ENCODE measurements around the gene PIK3AP1. TPM values are rescaled to one million over a fixed set of nuclear protein-coding genes. Genes with fewer than 3 reads are reported as not detected.

The PIK3AP1 gene
- total RNA-seq, 1 donor from 2014 or later = 6.7 TPM

- Histone ChIP-seq H3K9me3 (ENCODE audit: insufficient read depth, low read depth, low read length) (no peaks in the 10 kb centered on the region), H3K4me3 (ENCODE audit: insufficient read depth, low read depth, low read length) (no peak overlapping the region), H2AFZ (ENCODE audit: low read depth, low read length) (no peak overlapping the region), H3K36me3 (ENCODE audit: insufficient read depth, low read length) (no peaks in the 10 kb centered on the region), H3K9ac (ENCODE audit: low read length) (no peak overlapping the region), H3K4me1 (ENCODE audit: insufficient read depth, low read length) (peaks cover 21% of the 10 kb centered on the region), H3K4me2 (ENCODE audit: low read length) (no peak overlapping the region), H4K20me1 (ENCODE audit: insufficient read depth, low read length) (no peaks in the 10 kb centered on the region), H3K27me3 (ENCODE audit: insufficient read depth, low read length) (no peaks in the 10 kb centered on the region), H3K27ac (ENCODE audit: low read depth, low read length) (no peak overlapping the region), H3K79me2 (ENCODE audit: insufficient read depth, low read length) (no peaks in the 10 kb centered on the region)
- peaks cover 4% of the 10 kb centered on the region for H3K9me3 Mint-ChIP-seq (ENCODE audit: unreplicated experiment)
- TF ChIP-seq CTCF (IDR thresholded peaks at IDR 0.05; ENCODE audit: insufficient read depth, low read depth, low read length) (no peak), EZH2 (IDR thresholded peaks at IDR 0.05; ENCODE audit: insufficient read depth, low read length) (no peak)
- no peak overlapping the region for H3K27ac Mint-ChIP-seq (ENCODE audit: unreplicated experiment)
- no peak overlapping the region for H3K4me3 Mint-ChIP-seq (ENCODE audit: unreplicated experiment)
- no peak for FAIRE-seq
- peaks cover 2% of the 10 kb centered on the region for H3K27me3 Mint-ChIP-seq (ENCODE audit: low read depth, unreplicated experiment)
- no peak for DNase-seq (ENCODE audit: low read depth)
- H3K4me1 Mint-ChIP-seq (ENCODE audit: low read depth, unreplicated experiment) = peaks cover 33% of the 10 kb centered on the region
- peaks cover 9% of the 10 kb centered on the region for H3K36me3 Mint-ChIP-seq (ENCODE audit: low read depth, unreplicated experiment)
Measured at GRCh38 chr10:96610817-96611216, 109.5 kb downstream of the PIK3AP1 start.

GRCh38 chr10:96609510-96609909, 110.8 kb downstream of the PIK3AP1 start:
- Histone ChIP-seq H4K20me1 (ENCODE audit: insufficient read depth, low read length) (no peaks in the 10 kb centered on the region), H2AFZ (ENCODE audit: low read depth, low read length) (no peak overlapping the region), H3K9ac (ENCODE audit: low read length) (no peak overlapping the region), H3K36me3 (ENCODE audit: insufficient read depth, low read length) (no peaks in the 10 kb centered on the region), H3K27me3 (ENCODE audit: insufficient read depth, low read length) (no peaks in the 10 kb centered on the region), H3K4me1 (ENCODE audit: insufficient read depth, low read length) (peaks cover 16% of the 10 kb centered on the region), H3K79me2 (ENCODE audit: insufficient read depth, low read length) (no peaks in the 10 kb centered on the region), H3K4me2 (ENCODE audit: low read length) (no peak overlapping the region), H3K4me3 (ENCODE audit: insufficient read depth, low read depth, low read length) (no peak overlapping the region), H3K9me3 (ENCODE audit: insufficient read depth, low read depth, low read length) (no peaks in the 10 kb centered on the region), H3K27ac (ENCODE audit: low read depth, low read length) (no peak overlapping the region)
- H3K36me3 Mint-ChIP-seq (ENCODE audit: low read depth, unreplicated experiment) = peaks cover 5% of the 10 kb centered on the region
- peaks cover 4% of the 10 kb centered on the region for H3K9me3 Mint-ChIP-seq (ENCODE audit: unreplicated experiment)
- H3K27me3 Mint-ChIP-seq (ENCODE audit: low read depth, unreplicated experiment) = peaks cover 2% of the 10 kb centered on the region
- no peak overlapping the region for H3K27ac Mint-ChIP-seq (ENCODE audit: unreplicated experiment)
- H3K4me3 Mint-ChIP-seq (ENCODE audit: unreplicated experiment) = no peak overlapping the region
- DNase-seq (ENCODE audit: low read depth) (no peak), FAIRE-seq (no peak)
- H3K4me1 Mint-ChIP-seq (ENCODE audit: low read depth, unreplicated experiment) = peaks cover 25% of the 10 kb centered on the region
- TF ChIP-seq CTCF (IDR thresholded peaks at IDR 0.05; ENCODE audit: insufficient read depth, low read depth, low read length) = no peak
- TF ChIP-seq EZH2 (IDR thresholded peaks at IDR 0.05; ENCODE audit: insufficient read depth, low read length) = no peak

GRCh38 chr10:96608805-96609204, 111.5 kb downstream of the PIK3AP1 start:
- Mint-ChIP-seq H3K27me3 (ENCODE audit: low read depth, unreplicated experiment) (peaks cover 2% of the 10 kb centered on the region), H3K36me3 (ENCODE audit: low read depth, unreplicated experiment) (peaks cover 5% of the 10 kb centered on the region), H3K27ac (ENCODE audit: unreplicated experiment) (no peak overlapping the region), H3K9me3 (ENCODE audit: unreplicated experiment) (peaks cover 4% of the 10 kb centered on the region), H3K4me3 (ENCODE audit: unreplicated experiment) (no peak overlapping the region), H3K4me1 (ENCODE audit: low read depth, unreplicated experiment) (peaks cover 18% of the 10 kb centered on the region)
- Histone ChIP-seq H3K4me1 (ENCODE audit: insufficient read depth, low read length) (peaks cover 11% of the 10 kb centered on the region), H3K4me2 (ENCODE audit: low read length) (no peak overlapping the region), H3K79me2 (ENCODE audit: insufficient read depth, low read length) (no peaks in the 10 kb centered on the region), H3K4me3 (ENCODE audit: insufficient read depth, low read depth, low read length) (no peak overlapping the region), H3K27me3 (ENCODE audit: insufficient read depth, low read length) (no peaks in the 10 kb centered on the region), H3K27ac (ENCODE audit: low read depth, low read length) (no peak overlapping the region), H2AFZ (ENCODE audit: low read depth, low read length) (no peak overlapping the region), H4K20me1 (ENCODE audit: insufficient read depth, low read length) (no peaks in the 10 kb centered on the region), H3K36me3 (ENCODE audit: insufficient read depth, low read length) (no peaks in the 10 kb centered on the region), H3K9me3 (ENCODE audit: insufficient read depth, low read depth, low read length) (no peaks in the 10 kb centered on the region), H3K9ac (ENCODE audit: low read length) (no peak overlapping the region)
- TF ChIP-seq EZH2 (IDR thresholded peaks at IDR 0.05; ENCODE audit: insufficient read depth, low read length) (no peak), CTCF (IDR thresholded peaks at IDR 0.05; ENCODE audit: insufficient read depth, low read depth, low read length) (no peak)
- no peak for DNase-seq (ENCODE audit: low read depth)
- FAIRE-seq = no peak

Data from astrocyte (in vitro differentiated cells and primary cell).